Effector memory CD4-positive, alpha-beta T cell (primary cell): ENCODE data around the gene KRT40.
"Not testable (repeated sequence)": the region's sequence is repeated elsewhere in the genome, so short reads cannot be mapped to it uniquely, and the experiment has no call there.

ENCODE experiments used
- DNase-seq, 3 donors: peaks; one replicate each; pipeline ENCODE4 v3.0.0-alpha.2; 2020
- H3K27ac ChIP-seq: 2 replicates; pipeline ENCODE4 v1.7.0; 2013; ENCODE audit warnings: mild to moderate bottlenecking, low read length, moderate library complexity; ENCODE audit not compliant: insufficient read depth, poor library complexity, severe bottlenecking
- H3K27me3 ChIP-seq: replicated peaks from 2 replicates; pipeline ENCODE4 v1.7.0; 2013; ENCODE audit warnings: mild to moderate bottlenecking, low read length; ENCODE audit not compliant: insufficient read depth, control insufficient read depth, poor library complexity, severe bottlenecking
- H3K36me3 ChIP-seq: 2 replicates; pipeline ENCODE4 v1.7.0; 2013; ENCODE audit warnings: mild to moderate bottlenecking, low read length, moderate library complexity; ENCODE audit not compliant: control insufficient read depth, insufficient read depth
- H3K4me1 ChIP-seq: 2 replicates; pipeline ENCODE4 v1.7.0; 2013; ENCODE audit warnings: low read length, mild to moderate bottlenecking; ENCODE audit not compliant: control insufficient read depth, insufficient read depth, poor library complexity, severe bottlenecking
- H3K4me3 ChIP-seq: 2 replicates; pipeline ENCODE4 v1.7.0; 2013; ENCODE audit warnings: low read length, low read depth, mild to moderate bottlenecking; ENCODE audit not compliant: insufficient read depth, poor library complexity, severe bottlenecking
- H3K9me3 ChIP-seq: 2 replicates; pipeline ENCODE4 v1.7.0; 2013; ENCODE audit warnings: mild to moderate bottlenecking, low read length, moderate library complexity; ENCODE audit not compliant: control insufficient read depth

The KRT40 gene

DNA sequence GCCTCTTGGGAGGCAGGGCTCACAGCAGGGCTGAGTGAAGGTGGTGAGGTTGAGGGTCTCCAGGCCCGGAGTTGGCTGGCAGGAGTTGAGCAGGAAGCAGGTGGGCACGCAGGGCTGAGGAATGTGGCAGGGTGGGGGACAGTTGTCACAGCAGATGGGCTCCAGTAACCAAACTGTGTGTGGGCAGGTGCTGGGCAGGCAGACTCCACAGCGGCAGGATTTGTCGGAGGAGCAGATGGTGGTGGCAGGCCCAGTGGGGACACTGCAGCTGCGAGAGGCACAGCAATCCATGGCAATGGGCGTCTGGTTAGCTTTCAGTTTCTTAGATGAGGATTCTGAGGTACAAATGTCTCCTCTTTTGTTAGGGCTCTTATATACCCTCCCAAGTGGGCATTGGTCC, 15.4 kb upstream of the KRT40 start, which contains the start of gene KRTAP3-2:
KRTAP3-2 (minus strand) TSS at position 344 of the 400 bp plus-strand sequence; CDS start at position 291, 53 bp downstream.
- H3K36me3 ChIP-seq, H3K4me1 ChIP-seq, H3K4me3 ChIP-seq, H3K27ac ChIP-seq, H3K27me3 ChIP-seq, DNase-seq, H3K9me3 ChIP-seq: not testable (repeated sequence)

DNA sequence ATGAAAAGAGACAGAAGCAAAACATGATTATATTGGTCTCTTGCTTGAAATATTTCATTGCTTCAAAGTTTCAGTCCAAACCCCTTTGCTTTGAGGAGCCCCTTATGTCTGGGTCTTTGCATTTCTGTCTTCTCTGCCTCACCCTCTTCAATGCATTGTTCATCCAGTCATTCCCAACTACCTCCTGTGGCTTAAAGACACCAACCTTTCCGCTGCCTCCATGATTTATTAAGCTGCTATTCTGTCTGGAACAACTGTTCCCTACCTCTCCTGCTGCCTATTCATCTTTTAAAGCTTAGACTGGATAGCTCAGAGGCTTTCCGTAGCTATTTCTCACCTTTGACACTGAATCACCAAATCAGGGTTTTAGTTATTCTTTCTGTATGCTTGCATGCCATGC, 13.2 kb upstream of the KRT40 start:
- Histone ChIP-seq H3K27ac (no peak overlapping the region), H3K4me3 (no peak overlapping the region), H3K36me3 (no peaks in the 10 kb centered on the region), H3K9me3 (no peaks in the 10 kb centered on the region), H3K4me1 (no peaks in the 10 kb centered on the region), H3K27me3 (peaks cover 3% of the 10 kb centered on the region)
- no peak for DNase-seq

DNA sequence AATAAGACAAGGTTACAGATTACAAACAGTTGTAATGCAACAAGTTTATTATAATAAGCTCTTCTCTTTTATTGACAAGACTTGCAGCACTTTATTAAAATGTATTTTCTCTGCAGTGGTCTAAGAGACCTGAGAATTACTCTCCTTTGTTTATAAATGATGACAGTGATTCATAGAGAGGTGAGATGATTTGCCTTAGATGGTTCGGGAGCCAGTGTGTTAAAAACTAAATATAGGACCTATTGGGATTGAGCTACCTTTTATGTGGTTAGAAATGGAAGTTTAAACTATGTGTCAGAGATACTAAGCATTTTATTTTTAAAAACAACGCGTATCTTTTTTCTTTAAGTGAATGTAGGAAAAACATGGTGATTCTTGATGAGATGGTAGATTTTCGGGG, 12.7 kb upstream of the KRT40 start:
- H3K4me1 ChIP-seq, result no peaks in the 10 kb centered on the region
- no peaks in the 10 kb centered on the region for H3K36me3 ChIP-seq
- H3K27ac ChIP-seq, result no peak overlapping the region
- H3K9me3 ChIP-seq, result no peaks in the 10 kb centered on the region
- H3K27me3 ChIP-seq, result peaks cover 3% of the 10 kb centered on the region
- no peak for DNase-seq
- no peak overlapping the region for H3K4me3 ChIP-seq

DNA sequence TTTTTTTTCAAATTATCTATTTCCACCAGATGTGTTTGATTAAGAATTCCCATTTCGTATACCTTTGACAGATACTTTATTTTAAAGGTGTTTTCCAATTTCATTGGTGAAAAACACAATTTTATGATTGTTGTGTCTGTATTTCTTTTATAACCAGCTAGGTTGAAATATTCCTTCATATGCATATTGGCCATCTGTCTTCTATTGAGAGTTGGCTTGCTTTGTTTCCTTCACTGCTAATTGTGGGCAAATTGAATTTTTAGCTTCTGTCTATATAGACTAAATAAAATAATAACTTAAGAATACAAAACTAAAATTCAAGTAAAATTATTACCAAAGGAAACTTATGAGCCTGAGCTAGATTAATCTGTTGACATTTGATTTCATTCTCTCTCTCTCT, 11.0 kb upstream of the KRT40 start:
- no peak for DNase-seq
- Histone ChIP-seq H3K27ac (no peak overlapping the region), H3K9me3 (no peaks in the 10 kb centered on the region)

DNA sequence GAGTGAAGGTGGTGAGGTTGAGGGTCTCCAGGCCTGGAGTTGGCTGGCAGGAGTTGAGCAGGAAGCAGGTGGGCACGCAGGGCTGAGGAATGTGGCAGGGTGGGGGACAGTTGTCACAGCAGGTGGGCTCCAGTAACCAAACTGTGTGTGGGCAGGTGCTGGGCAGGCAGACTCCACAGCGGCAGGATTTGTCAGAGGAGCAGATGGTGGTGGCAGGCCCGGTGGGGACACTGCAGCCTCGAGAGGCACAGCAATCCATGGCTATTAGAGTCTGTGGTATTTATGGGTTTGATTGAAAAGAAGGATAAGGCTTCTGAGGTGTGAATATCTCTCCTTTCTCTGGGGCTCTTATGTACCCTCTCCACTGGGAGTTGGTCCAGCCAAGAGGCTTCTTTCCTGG, 9.7 kb upstream of the KRT40 start, which contains the start of gene KRTAP3-3:
KRTAP3-3 (minus strand) TSS at position 326 of the 400 bp plus-strand sequence; CDS start at position 259, 67 bp downstream.
- Histone ChIP-seq H3K27me3 (peaks cover 3% of the 10 kb centered on the region), H3K4me3 (no peak within 1 kb of the TSS), H3K36me3 (no peaks in the 10 kb centered on the region)

More for the DNA sequence above, 11.0 kb upstream of the KRT40 start:
- H3K27me3 ChIP-seq, result peaks cover 3% of the 10 kb centered on the region
- no peaks in the 10 kb centered on the region for H3K4me1 ChIP-seq
- no peaks in the 10 kb centered on the region for H3K36me3 ChIP-seq
- H3K4me3 ChIP-seq, result no peak overlapping the region

DNA sequence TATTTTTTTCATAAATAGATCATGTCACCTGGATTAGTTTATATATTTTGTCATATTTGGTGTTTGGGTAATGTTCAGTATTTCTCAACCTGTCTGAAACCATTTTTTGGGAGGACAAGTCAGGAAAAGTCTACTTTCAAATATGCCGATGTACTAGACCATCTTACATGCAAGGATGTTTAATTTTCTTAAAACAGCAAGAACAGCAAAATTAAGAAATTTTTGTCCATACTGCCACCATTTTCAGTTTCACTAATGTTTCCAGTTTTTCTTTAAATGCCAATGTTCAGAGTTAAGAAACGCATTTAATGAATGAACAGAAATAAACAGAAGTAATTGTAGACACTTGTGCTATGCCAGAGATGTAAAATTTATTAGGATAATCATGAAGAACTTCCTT, 9.0 kb upstream of the KRT40 start:
- DNase-seq, result no peak
- no peak overlapping the region for H3K27ac ChIP-seq
- H3K4me1 ChIP-seq, result no peaks in the 10 kb centered on the region
- no peak overlapping the region for H3K4me3 ChIP-seq
- no peaks in the 10 kb centered on the region for H3K9me3 ChIP-seq
- no peaks in the 10 kb centered on the region for H3K36me3 ChIP-seq
- no peaks in the 10 kb centered on the region for H3K27me3 ChIP-seq

More for the DNA sequence above, 9.7 kb upstream of the KRT40 start, which contains the start of gene KRTAP3-3:
- no peak for DNase-seq
- Histone ChIP-seq H3K4me1 (no peaks in the 10 kb centered on the region), H3K9me3 (no peaks in the 10 kb centered on the region), H3K27ac (no peak within 1 kb of the TSS)

DNA sequence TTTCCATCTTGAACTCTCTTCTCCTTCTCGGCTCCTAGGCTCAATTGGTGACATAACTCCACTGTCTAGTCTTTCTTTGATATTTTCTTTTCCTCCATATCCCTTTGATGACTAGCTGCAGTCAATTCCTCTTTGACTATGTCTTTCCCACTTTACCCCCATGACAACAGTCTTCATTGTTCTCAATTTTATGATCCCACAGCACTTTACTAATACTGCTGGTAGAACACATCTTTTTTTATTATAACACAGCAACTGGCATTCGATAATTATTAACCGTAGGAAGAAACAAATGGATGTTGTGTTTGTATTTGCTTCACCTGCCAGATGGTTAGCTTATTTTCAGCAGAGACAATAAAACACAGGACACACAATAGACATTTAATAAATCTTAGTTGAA, 8.5 kb upstream of the KRT40 start:
- H3K27me3 ChIP-seq, result no peaks in the 10 kb centered on the region
- no peak overlapping the region for H3K27ac ChIP-seq
- no peaks in the 10 kb centered on the region for H3K9me3 ChIP-seq
- no peaks in the 10 kb centered on the region for H3K4me1 ChIP-seq
- H3K4me3 ChIP-seq, result no peak overlapping the region
- no peaks in the 10 kb centered on the region for H3K36me3 ChIP-seq
- no peak for DNase-seq

DNA sequence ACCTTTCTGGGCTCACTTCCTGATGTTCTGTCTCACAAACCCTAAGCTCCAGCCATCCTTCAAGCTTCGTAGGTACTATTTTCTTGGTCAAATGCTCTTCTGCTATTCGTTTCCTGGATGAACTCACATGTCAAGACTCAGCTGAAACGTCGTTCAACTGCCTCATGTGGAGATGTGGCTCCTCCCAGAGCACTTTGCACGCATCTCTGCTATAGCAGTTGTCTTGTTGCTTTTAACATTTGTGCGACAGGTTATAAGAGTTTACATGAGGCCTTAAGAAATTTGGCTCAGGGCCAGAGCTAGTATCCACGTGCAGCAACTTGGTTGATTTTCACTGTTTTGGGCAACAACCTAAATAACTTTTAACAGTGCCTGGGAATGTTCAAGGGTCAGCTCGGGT, 2.8 kb upstream of the KRT40 start:
- Histone ChIP-seq H3K27ac (no peak overlapping the region), H3K4me3 (no peak overlapping the region), H3K27me3 (no peaks in the 10 kb centered on the region), H3K36me3 (no peaks in the 10 kb centered on the region), H3K4me1 (no peaks in the 10 kb centered on the region), H3K9me3 (no peaks in the 10 kb centered on the region)
- no peak for DNase-seq

DNA sequence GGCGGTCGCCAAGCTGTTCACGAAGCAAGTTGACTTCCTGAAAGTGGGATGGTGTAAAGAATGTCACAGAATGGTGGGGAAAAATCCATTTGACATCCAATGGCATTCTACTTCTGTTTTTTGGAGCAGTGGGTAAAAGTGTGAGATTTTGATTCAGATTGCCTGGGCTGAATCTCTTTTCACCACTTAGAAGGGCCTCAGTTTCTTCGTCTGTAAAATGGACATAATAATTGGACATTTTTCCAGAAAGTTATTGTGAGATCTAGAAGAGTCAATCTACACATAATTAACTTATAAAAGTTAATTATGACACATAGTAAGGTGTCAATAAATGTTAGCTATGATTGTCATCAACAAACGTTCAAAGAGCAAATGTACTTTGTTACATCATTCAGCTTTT, 3.0 kb downstream of the KRT40 start:
- Histone ChIP-seq H3K4me1 (no peaks in the 10 kb centered on the region), H3K9me3 (no peaks in the 10 kb centered on the region), H3K36me3 (no peaks in the 10 kb centered on the region), H3K27ac (no peak overlapping the region), H3K4me3 (no peak overlapping the region), H3K27me3 (no peaks in the 10 kb centered on the region)
- no peak for DNase-seq

DNA sequence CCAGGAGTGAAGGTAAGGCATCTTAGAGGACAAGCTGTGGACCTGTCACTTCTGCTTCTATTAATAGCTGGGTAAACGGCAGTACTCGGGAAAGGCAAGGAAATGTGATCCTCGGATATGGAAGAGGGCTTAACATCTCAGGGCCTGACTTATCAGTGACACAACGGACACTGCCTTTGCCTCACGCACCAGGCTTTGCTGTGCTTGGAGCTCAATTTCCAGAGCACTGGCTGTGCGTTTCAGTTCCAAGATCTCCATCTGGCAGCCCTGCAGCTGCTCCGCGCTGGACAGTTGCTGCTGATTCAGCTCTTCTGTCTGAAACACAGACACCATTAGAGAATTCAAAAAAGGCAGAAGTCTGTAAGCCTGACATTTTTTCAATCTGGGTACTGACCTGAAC, 3.5 kb downstream of the KRT40 start:
- no peak overlapping the region for H3K4me3 ChIP-seq
- H3K36me3 ChIP-seq, result no peaks in the 10 kb centered on the region
- no peaks in the 10 kb centered on the region for H3K9me3 ChIP-seq
- no peak overlapping the region for H3K27ac ChIP-seq
- H3K4me1 ChIP-seq, result no peaks in the 10 kb centered on the region
- H3K27me3 ChIP-seq, result no peaks in the 10 kb centered on the region
- DNase-seq, result no peak

DNA sequence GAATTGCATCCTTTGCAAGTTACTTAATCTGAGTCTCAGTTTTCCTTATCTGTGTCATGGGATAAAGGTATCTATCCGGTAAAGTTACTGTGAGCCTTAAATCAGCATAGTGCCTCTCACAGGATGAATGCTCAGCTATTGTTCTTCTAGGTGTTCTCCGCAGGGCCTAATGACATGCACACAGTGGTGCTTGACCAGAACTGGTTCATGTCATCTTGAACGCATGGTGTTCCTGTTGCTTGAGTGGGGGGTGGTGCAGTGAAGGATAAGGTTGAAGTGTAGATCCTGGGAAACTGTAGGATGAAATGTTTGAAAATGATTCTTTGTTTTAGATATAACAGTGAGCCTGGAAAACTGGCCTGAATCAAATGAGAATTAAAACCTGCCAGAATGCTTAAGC, 4.0 kb downstream of the KRT40 start:
- H3K27ac ChIP-seq, result no peak overlapping the region
- no peaks in the 10 kb centered on the region for H3K36me3 ChIP-seq
- H3K4me1 ChIP-seq, result no peaks in the 10 kb centered on the region
- H3K27me3 ChIP-seq, result no peaks in the 10 kb centered on the region
- no peak overlapping the region for H3K4me3 ChIP-seq
- H3K9me3 ChIP-seq, result no peaks in the 10 kb centered on the region
- no peak for DNase-seq
